H9 (cell line): ENCODE measurements around the gene DIO2. TPM values are rescaled to one million over a fixed set of nuclear protein-coding genes. Genes with fewer than 3 reads are reported as not detected.

ENCODE experiments used
- DNase-seq: peaks from one replicate; pipeline ENCODE4 v3.0.0-alpha.2; 2017
- H2AFZ ChIP-seq: one replicate; pipeline ENCODE4 v1.6.1; 2013; ENCODE audit warnings: mild to moderate bottlenecking, low read length, control low read depth, moderate library complexity
- H2AK5ac ChIP-seq: 2 replicates; pipeline ENCODE4 v1.6.1; 2013; ENCODE audit warnings: low read length, control low read depth, mixed read lengths; ENCODE audit not compliant: insufficient read length
- H2BK120ac ChIP-seq: one replicate; pipeline ENCODE4 v1.6.1; 2013; ENCODE audit warnings: low read depth, mild to moderate bottlenecking, low read length, control low read depth, inconsistent platforms; ENCODE audit not compliant: poor library complexity, severe bottlenecking
- H2BK12ac ChIP-seq: 2 replicates; pipeline ENCODE4 v1.6.1; 2013; ENCODE audit warnings: low read length, control low read depth, mixed read lengths, low read depth; ENCODE audit not compliant: insufficient read length
- H2BK15ac ChIP-seq: 2 replicates; pipeline ENCODE4 v1.6.1; 2013; ENCODE audit warnings: low read depth, low read length, control low read depth
- H2BK20ac ChIP-seq: one replicate; pipeline ENCODE4 v1.6.1; 2013; ENCODE audit warnings: low read depth, mild to moderate bottlenecking, low read length, control low read depth, inconsistent platforms; ENCODE audit not compliant: poor library complexity, severe bottlenecking
- H2BK5ac ChIP-seq: 2 replicates; pipeline ENCODE4 v1.6.1; 2013; ENCODE audit warnings: low read length, control low read depth, mixed read lengths; ENCODE audit not compliant: insufficient read length
- H3K14ac ChIP-seq: 2 replicates; pipeline ENCODE4 v1.6.1; 2013; ENCODE audit warnings: low read length, control low read depth; ENCODE audit not compliant: insufficient read depth
- H3K18ac ChIP-seq: 2 replicates; pipeline ENCODE4 v1.6.1; 2013; ENCODE audit warnings: low read depth, mild to moderate bottlenecking, mixed read lengths, low read length, control low read depth; ENCODE audit not compliant: insufficient read length
- H3K23ac ChIP-seq: 2 replicates; pipeline ENCODE4 v1.6.1; 2013; ENCODE audit warnings: low read length, control low read depth, mixed read lengths, low read depth; ENCODE audit not compliant: insufficient read length
- H3K23me2 ChIP-seq: 2 replicates; pipeline ENCODE4 v1.6.1; 2013; ENCODE audit warnings: low read depth, mild to moderate bottlenecking, mixed read lengths, low read length, control low read depth; ENCODE audit not compliant: insufficient read length, poor library complexity, severe bottlenecking
- H3K27ac ChIP-seq: 2 replicates; pipeline ENCODE4 v1.5.1; 2013; ENCODE audit warnings: low read length, control low read depth, mixed read lengths, low read depth; ENCODE audit not compliant: insufficient read length
- H3K27me3 ChIP-seq: 2 replicates; pipeline ENCODE4 v1.6.1; 2013; ENCODE audit warnings: low read length, control low read depth, inconsistent platforms; ENCODE audit not compliant: insufficient read depth
- H3K4ac ChIP-seq: 2 replicates; pipeline ENCODE4 v1.6.1; 2013; ENCODE audit warnings: low read depth, mild to moderate bottlenecking, control low read depth, inconsistent platforms, low read length, moderate library complexity
- H3K4me1 ChIP-seq: 2 replicates; pipeline ENCODE4 v1.6.1; 2013; ENCODE audit warnings: low read length, control low read depth, inconsistent platforms; ENCODE audit not compliant: insufficient read depth
- H3K4me2 ChIP-seq: 2 replicates; pipeline ENCODE4 v1.6.1; 2013; ENCODE audit warnings: low read length, control low read depth, mixed read lengths; ENCODE audit not compliant: insufficient read length, insufficient read depth
- H3K56ac ChIP-seq: 2 replicates; pipeline ENCODE4 v1.6.1; 2013; ENCODE audit warnings: low read depth, mild to moderate bottlenecking, mixed read lengths, low read length, control low read depth; ENCODE audit not compliant: insufficient read length
- H3K79me1 ChIP-seq: 2 replicates; pipeline ENCODE4 v1.6.1; 2013; ENCODE audit warnings: low read depth, mild to moderate bottlenecking, moderate library complexity, low read length, control low read depth, inconsistent platforms; ENCODE audit not compliant: insufficient read depth, poor library complexity, severe bottlenecking
- H3K79me2 ChIP-seq: 2 replicates; pipeline ENCODE4 v1.6.1; 2013; ENCODE audit warnings: low read length, control low read depth, inconsistent platforms; ENCODE audit not compliant: insufficient read depth
- H3K9ac ChIP-seq: 2 replicates; pipeline ENCODE4 v1.6.1; 2013; ENCODE audit warnings: low read length, control low read depth, mixed read lengths; ENCODE audit not compliant: insufficient read length; ENCODE audit errors: extremely low read depth
- H3K9me3 ChIP-seq: one replicate; pipeline ENCODE4 v1.6.1; 2013; ENCODE audit warnings: low read depth, low read length, inconsistent platforms; ENCODE audit not compliant: control insufficient read depth
- H3T11ph ChIP-seq: one replicate; pipeline ENCODE4 v1.6.1; 2013; ENCODE audit warnings: mild to moderate bottlenecking, low read length, control low read depth, inconsistent platforms
- H4K20me1 ChIP-seq: one replicate; pipeline ENCODE4 v1.6.1; 2013; ENCODE audit not compliant: control insufficient read depth, insufficient read length, insufficient read depth
- H4K5ac ChIP-seq: 2 replicates; pipeline ENCODE4 v1.6.1; 2013; ENCODE audit warnings: low read depth, mild to moderate bottlenecking, mixed read lengths, low read length, control low read depth; ENCODE audit not compliant: insufficient read length
- H4K8ac ChIP-seq: replicated peaks from 2 replicates; pipeline ENCODE4 v1.6.1; 2013; ENCODE audit warnings: low read length, control low read depth, mixed read lengths, low read depth; ENCODE audit not compliant: insufficient read length
- H4K91ac ChIP-seq: 2 replicates; pipeline ENCODE4 v1.6.1; 2013; ENCODE audit warnings: low read depth, mild to moderate bottlenecking, moderate library complexity, mixed read lengths, low read length, control low read depth; ENCODE audit not compliant: insufficient read length
- H3K27ac Mint-ChIP-seq, 3 experiments: 2 replicates in 2 of 3; 3 replicates in 1 of 3; pipeline ENCODE4 v1.8.0; 2020 to 2021; ENCODE audit warnings: mixed read lengths in 3 of 3, mild to moderate bottlenecking in 1 of 3, moderate library complexity in 1 of 3
- H3K27me3 Mint-ChIP-seq: 2 replicates; pipeline ENCODE4 v1.8.0; 2021; ENCODE audit warnings: low read depth, mild to moderate bottlenecking, moderate library complexity, mixed read lengths
- H3K36me3 Mint-ChIP-seq, 3 experiments: 2 replicates in 2 of 3; 3 replicates in 1 of 3; pipeline ENCODE4 v1.8.0; 2020 to 2021; ENCODE audit warnings: low read depth in 3 of 3, mixed read lengths in 3 of 3; ENCODE audit not compliant: insufficient read depth in 1 of 3
- H3K4me1 Mint-ChIP-seq, 2 experiments: 2 replicates each; pipeline ENCODE4 v1.8.0; 2020; ENCODE audit warnings: mixed read lengths in 2 of 2
- H3K4me3 Mint-ChIP-seq, 2 experiments: 2 replicates in 1 of 2; 3 replicates in 1 of 2; pipeline ENCODE4 v1.8.0; 2020 to 2021; ENCODE audit warnings: mild to moderate bottlenecking in 2 of 2, mixed read lengths in 2 of 2, moderate library complexity in 1 of 2
- H3K9me3 Mint-ChIP-seq, 2 experiments: 2 replicates in 1 of 2; 3 replicates in 1 of 2; pipeline ENCODE4 v1.8.0; 2020; ENCODE audit warnings: mild to moderate bottlenecking in 2 of 2, mixed read lengths in 2 of 2, moderate library complexity in 1 of 2
- WGBS: extraction: QIAGEN DNeasy Blood & Tissue Kit; methylation state at CpG from one replicate; pipeline ENCODE4 v1.1.7; 2013; ENCODE audit warnings: missing lambda C conversion rate, low lambda C conversion rate, mixed read lengths; ENCODE audit not compliant: insufficient read length; ENCODE audit errors: extremely low coverage; 5-methylcytosine and 5-hydroxymethylcytosine counted together
- total RNA-seq: library from RNA; stranded (reverse); gene quantifications from 2 replicates; pipeline ENCODE4 v1.2.1, GENCODE V29; 2021
- TF ChIP-seq, protein P1 (sequence below): fragments of 200-600 bp; sonication (generic); conservative IDR thresholded peaks from 3 replicates; pipeline ENCODE4 v1.8.0; 2021; ENCODE audit warnings: antibody characterized with exemption, mild to moderate bottlenecking

The DIO2 gene
- total RNA-seq, 1 experiment from 2014 or later, result not detected

DNA sequence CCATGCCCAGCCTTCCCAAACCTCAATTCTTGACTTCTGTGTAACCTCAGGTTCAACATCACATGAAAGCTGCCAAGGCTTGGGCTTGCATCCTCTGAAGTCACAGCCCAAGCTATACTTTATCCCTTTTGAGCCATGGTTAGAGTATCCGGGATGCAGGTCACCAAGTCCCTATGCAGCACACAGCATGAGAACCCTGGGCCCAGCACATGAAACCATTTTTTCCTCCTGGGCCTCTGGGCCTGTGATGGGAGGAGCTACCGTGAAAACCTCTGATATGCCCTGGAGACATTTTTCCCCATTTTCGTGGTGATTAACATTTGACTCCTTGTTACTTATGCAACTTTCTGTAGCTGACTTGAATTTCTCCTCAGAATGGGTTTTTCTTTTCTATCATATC, 25.8 kb upstream of the DIO2 start:
- Histone ChIP-seq H3K23me2 (no peaks in the 10 kb centered on the region), H2BK20ac (no peak overlapping the region), H3K4ac (no peak overlapping the region), H2AK5ac (no peak overlapping the region), H3K79me1 (no peaks in the 10 kb centered on the region), H3K9ac (no peak overlapping the region), H2BK5ac (no peak overlapping the region), H3K79me2 (no peaks in the 10 kb centered on the region), H3K4me2 (no peak overlapping the region), H2BK12ac (no peak overlapping the region), H4K8ac (no peak overlapping the region), H2AFZ (no peak overlapping the region), H4K91ac (no peak overlapping the region), H3K27ac (no peak overlapping the region), H4K5ac (no peak overlapping the region), H3K18ac (no peak overlapping the region), H3K14ac (no peak overlapping the region), H3K27me3 (no peaks in the 10 kb centered on the region), H3K9me3 (peaks cover 9% of the 10 kb centered on the region), H2BK15ac (no peak overlapping the region), H3K56ac (no peak overlapping the region), H3T11ph (no peak overlapping the region), H2BK120ac (no peak overlapping the region), H3K23ac (no peak overlapping the region), H4K20me1 (no peaks in the 10 kb centered on the region), H3K4me1 (no peaks in the 10 kb centered on the region)
- H3K4me3 Mint-ChIP-seq, result no peak overlapping the region
- TF ChIP-seq, protein P1, sequence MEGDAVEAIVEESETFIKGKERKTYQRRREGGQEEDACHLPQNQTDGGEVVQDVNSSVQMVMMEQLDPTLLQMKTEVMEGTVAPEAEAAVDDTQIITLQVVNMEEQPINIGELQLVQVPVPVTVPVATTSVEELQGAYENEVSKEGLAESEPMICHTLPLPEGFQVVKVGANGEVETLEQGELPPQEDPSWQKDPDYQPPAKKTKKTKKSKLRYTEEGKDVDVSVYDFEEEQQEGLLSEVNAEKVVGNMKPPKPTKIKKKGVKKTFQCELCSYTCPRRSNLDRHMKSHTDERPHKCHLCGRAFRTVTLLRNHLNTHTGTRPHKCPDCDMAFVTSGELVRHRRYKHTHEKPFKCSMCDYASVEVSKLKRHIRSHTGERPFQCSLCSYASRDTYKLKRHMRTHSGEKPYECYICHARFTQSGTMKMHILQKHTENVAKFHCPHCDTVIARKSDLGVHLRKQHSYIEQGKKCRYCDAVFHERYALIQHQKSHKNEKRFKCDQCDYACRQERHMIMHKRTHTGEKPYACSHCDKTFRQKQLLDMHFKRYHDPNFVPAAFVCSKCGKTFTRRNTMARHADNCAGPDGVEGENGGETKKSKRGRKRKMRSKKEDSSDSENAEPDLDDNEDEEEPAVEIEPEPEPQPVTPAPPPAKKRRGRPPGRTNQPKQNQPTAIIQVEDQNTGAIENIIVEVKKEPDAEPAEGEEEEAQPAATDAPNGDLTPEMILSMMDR, result no peak
- H3K27me3 Mint-ChIP-seq, result peaks cover 1% of the 10 kb centered on the region; the same call in 1 of the 2 replicates
- H3K9me3 Mint-ChIP-seq, result peaks cover 43 to 56% of the 10 kb centered on the region in 2 experiments
- no peaks in the 10 kb centered on the region for H3K4me1 Mint-ChIP-seq
- DNase-seq, result no peak
- peaks cover 13 to 30% (median 21%) of the 10 kb centered on the region in 3 experiments for H3K36me3 Mint-ChIP-seq
- H3K27ac Mint-ChIP-seq, result no peak overlapping the region
- no CpG with 5 or more reads among the region's 3 CpGs for WGBS
